T-helper 1 cell treated with Interleukin-12 subunit alpha and Interleukin-12 subunit beta and Interleukin-4 antibody, amounts not matched to agents 30 μg/mL and 1 μg/mL, for 36 hours (primary cell): ENCODE results near the gene CPLANE2.

ENCODE experiments used
- H3K27ac Mint-ChIP-seq: one replicate; pipeline ENCODE4 v1.8.0; 2021; ENCODE audit warnings: mild to moderate bottlenecking, mixed read lengths
- H3K27me3 Mint-ChIP-seq: one replicate; pipeline ENCODE4 v1.8.0; 2021; ENCODE audit warnings: low read depth, mixed read lengths
- H3K36me3 Mint-ChIP-seq: one replicate; pipeline ENCODE4 v1.8.0; 2021; ENCODE audit warnings: low read depth, mixed read lengths
- H3K4me1 Mint-ChIP-seq: one replicate; pipeline ENCODE4 v1.8.0; 2021; ENCODE audit warnings: low read depth, mixed read lengths
- H3K4me3 Mint-ChIP-seq: one replicate; pipeline ENCODE4 v1.8.0; 2021; ENCODE audit warnings: mild to moderate bottlenecking, moderate library complexity, mixed read lengths
- H3K9me3 Mint-ChIP-seq: one replicate; pipeline ENCODE4 v1.8.0; 2021; ENCODE audit warnings: mixed read lengths

Gene CPLANE2

DNA sequence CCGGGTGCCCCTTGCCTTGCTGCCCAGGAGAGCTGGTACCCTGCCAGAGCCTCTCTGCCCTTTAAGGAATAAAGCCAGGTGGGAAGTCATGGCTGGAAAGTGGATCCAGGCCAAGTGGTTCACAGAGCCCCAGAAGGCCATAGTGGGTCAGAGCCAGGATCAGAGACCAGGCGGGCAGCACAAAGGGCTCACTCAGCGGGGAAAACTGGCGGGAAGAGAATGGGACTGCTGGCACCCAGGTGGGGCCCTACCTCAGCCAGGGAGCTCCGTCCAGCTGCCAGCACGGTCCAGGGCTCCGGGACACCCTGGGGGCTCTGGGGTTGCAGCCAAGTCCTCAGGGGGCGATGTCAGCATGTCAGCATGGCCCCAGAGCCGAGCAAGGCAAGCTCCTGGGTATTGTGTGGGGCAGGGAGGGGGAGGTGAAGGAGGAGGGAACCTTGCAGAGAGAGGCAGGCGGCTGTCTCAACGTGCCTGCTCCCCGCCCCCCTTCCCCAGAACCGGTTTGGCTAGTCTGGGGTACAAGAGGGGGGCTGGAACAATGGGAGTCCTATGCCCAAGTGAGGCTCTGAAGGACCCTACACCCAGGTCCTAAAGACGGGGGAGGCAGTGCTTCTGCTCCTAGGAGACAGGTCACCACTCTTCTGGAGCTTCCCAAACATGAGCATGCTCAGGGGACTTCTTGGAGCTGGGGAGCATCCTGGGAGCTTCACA is 24.6 kb downstream of the CPLANE2 start, which contains the start of gene ARHGEF19:
Gene ARHGEF19 (minus strand): TSS at position 402 of the 711 bp plus-strand sequence. CDS start 3,598 bp downstream, outside the sequence.
- Mint-ChIP-seq H3K4me1 (peaks cover 13% of the 10 kb centered on the region), H3K36me3 (no peaks in the 10 kb centered on the region), H3K27me3 (peaks cover 12% of the 10 kb centered on the region), H3K9me3 (no peaks in the 10 kb centered on the region), H3K4me3 (no peak within 1 kb of the TSS), H3K27ac (no peak within 1 kb of the TSS)

- Mint-ChIP-seq H3K27me3 (peaks cover 12% of the 10 kb centered on the region), H3K36me3 (no peaks in the 10 kb centered on the region), H3K9me3 (no peaks in the 10 kb centered on the region), H3K4me1 (peaks cover 11% of the 10 kb centered on the region), H3K4me3 (no peak overlapping the region), H3K27ac (no peak overlapping the region)
These were observed 25.2 kb downstream of the CPLANE2 start for GRCh38 chr1:16211824-16212223.

GRCh38 chr1:16210581-16210980 is 26.4 kb downstream of the CPLANE2 start:
- Mint-ChIP-seq H3K4me1 (peaks cover 2% of the 10 kb centered on the region), H3K4me3 (no peak overlapping the region), H3K27me3 (peaks cover 12% of the 10 kb centered on the region), H3K9me3 (no peaks in the 10 kb centered on the region), H3K36me3 (no peaks in the 10 kb centered on the region), H3K27ac (no peak overlapping the region)

GRCh38 chr1:16209847-16210407 is 27.1 kb downstream of the CPLANE2 start:
- no peaks in the 10 kb centered on the region for H3K9me3 Mint-ChIP-seq
- H3K27me3 Mint-ChIP-seq = peaks cover 12% of the 10 kb centered on the region
- H3K36me3 Mint-ChIP-seq = no peaks in the 10 kb centered on the region
- no peak overlapping the region for H3K27ac Mint-ChIP-seq
- H3K4me3 Mint-ChIP-seq = no peak overlapping the region
- H3K4me1 Mint-ChIP-seq = peaks cover 2% of the 10 kb centered on the region

DNA sequence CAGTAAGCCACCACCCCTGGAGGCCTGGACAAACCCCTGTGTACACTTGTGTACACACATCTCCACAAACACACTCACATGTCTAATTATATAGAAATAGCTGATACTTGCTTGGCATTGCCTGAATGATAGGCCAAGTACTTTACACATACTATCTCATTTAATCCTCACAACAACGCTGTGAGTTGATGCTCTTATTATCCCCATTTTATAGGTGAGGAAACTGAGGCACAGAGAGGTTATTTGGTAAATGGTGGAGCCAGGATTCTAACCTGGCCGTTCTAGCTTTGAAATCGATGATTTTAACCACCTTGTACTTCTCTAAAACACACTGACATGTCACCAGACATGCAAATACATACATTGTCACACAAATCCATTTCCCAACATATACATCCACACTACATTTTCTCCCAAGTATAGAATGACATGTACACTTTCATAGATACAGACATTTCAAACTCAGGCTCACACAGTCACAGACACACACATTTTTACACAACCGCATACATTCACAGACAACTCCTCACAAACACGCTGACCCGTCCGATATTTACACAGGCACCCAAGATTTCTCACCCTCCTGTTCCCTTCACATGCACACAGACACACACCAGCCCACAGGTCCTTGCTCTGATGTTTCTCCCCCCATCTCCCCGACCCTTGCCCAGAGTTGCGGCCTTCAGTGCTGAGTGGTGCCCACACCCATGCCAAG is 27.7 kb downstream of the CPLANE2 start:
- Mint-ChIP-seq H3K36me3 (peaks cover under 1% of the 10 kb centered on the region), H3K4me3 (peak overlapping the region; percentile 0), H3K27ac (no peak overlapping the region), H3K9me3 (no peaks in the 10 kb centered on the region), H3K4me1 (peaks cover 2% of the 10 kb centered on the region), H3K27me3 (peaks cover 12% of the 10 kb centered on the region)

GRCh38 chr1:16208270-16208987 is 28.6 kb downstream of the CPLANE2 start:
- peaks cover 7% of the 10 kb centered on the region for H3K36me3 Mint-ChIP-seq
- H3K27me3 Mint-ChIP-seq = peaks cover 12% of the 10 kb centered on the region
- no peaks in the 10 kb centered on the region for H3K9me3 Mint-ChIP-seq
- no peak overlapping the region for H3K4me3 Mint-ChIP-seq
- H3K27ac Mint-ChIP-seq = no peak overlapping the region
- peaks cover 2% of the 10 kb centered on the region for H3K4me1 Mint-ChIP-seq

DNA sequence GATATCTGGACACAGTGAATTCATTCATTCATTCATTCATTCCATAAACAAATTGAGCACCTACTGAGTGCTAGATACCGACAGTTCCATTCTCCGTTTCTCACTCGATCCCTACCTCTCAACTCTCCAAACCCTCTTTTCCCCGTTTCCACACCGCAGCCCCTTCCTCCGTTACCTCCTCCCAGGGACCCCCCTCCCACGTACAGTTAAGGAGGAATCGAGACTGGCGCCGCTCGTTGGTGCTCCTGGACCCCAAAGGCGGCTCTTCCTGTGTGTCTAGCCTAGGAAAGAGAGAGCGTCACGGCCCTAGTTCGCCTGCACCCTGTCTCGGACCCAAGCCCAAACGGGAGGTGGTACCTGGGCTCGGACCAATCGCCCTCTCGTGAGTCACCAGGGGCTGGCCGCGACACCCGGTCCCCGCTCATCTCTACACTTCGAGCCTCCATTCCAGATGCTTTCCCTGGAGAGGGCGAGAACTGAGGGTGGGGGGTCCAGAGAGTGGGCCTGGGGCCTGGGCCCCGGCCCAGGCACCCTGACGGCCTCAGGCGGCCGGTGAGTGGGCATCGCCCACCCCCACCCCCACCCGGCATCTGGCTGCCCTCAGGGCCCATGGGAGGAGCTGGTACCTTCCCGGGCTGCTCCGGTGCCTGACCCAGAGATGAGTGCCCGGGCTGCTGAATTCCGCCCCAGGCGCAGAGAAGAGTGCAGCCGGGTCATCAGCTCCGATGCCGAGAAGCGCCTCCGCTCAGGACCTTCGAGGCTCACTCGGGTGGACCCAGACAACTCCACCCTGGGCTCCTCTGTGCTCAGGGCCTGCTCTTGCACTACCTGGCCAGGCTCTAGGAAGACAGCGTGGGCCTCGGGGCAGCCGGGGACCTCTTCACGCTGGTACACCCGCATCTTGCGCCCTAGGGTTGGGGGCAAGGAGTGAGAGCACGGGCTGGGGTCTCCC is 29.4 kb downstream of the CPLANE2 start:
- H3K36me3 Mint-ChIP-seq = peaks cover 7% of the 10 kb centered on the region
- H3K9me3 Mint-ChIP-seq = no peaks in the 10 kb centered on the region
- peak overlapping the region; percentile 95 for H3K27ac Mint-ChIP-seq
- peaks cover 2% of the 10 kb centered on the region for H3K4me1 Mint-ChIP-seq
- H3K27me3 Mint-ChIP-seq = peaks cover 6% of the 10 kb centered on the region
- peak overlapping the region; percentile 90 for H3K4me3 Mint-ChIP-seq

GRCh38 chr1:16206547-16207317 is 30.3 kb downstream of the CPLANE2 start:
- Mint-ChIP-seq H3K36me3 (peaks cover 7% of the 10 kb centered on the region), H3K4me1 (peaks cover 2% of the 10 kb centered on the region), H3K9me3 (no peaks in the 10 kb centered on the region), H3K27me3 (peaks cover under 1% of the 10 kb centered on the region), H3K27ac (peak overlapping the region; percentile 95), H3K4me3 (peak overlapping the region; percentile 90)

DNA sequence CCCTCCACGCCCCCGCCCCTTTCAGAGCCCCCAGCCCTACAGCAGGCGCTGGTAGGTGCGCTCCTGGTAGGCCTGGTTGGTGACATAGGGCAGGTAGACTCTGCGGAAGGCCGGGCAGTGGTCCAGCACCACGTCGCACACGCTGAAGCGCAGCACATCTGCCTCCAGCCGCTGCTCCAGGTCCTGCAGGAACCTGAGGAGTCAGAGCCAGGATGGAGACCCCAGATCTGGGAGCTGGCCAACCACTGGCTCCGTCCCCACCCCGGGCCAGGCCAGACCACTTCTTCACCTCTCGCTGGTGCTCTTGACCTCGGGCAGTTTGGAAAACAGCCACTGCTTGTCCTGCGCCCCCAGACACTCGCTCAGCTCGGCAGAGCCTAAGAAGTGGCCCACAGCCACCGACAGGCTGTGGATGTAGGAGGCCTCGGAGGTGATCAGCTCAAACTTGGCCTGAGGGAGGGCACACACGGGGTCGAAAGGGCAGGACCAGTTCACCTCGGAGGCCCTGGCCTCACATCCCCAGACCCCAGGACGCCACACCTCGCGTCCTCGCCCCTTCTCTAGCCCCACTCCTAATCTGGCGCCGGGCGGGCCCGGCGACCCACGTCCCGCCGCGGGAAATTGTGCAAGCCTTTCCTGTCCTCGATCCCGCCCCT is 31.0 kb downstream of the CPLANE2 start:
- Mint-ChIP-seq H3K36me3 (peaks cover 7% of the 10 kb centered on the region), H3K27me3 (no peaks in the 10 kb centered on the region), H3K27ac (peak overlapping the region; percentile 95), H3K4me1 (peaks cover 2% of the 10 kb centered on the region), H3K9me3 (no peaks in the 10 kb centered on the region), H3K4me3 (peak overlapping the region; percentile 90)

DNA sequence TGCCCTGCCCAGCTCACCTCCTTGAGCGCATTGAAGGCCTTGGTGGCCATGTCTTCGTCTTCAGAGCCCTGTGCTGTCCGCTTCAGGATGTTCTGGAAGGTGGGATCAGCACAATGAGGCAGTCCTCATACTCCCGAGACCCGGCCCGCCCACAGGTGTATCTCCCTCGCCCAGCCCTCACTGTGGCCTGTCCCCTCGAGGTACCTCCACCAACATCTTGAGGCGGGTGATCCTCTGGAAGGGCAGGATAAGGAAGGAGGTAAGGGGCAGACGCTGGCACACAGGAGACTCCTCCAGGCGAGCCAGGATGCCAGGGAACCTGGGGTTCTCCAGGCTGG is 31.7 kb downstream of the CPLANE2 start:
- no peaks in the 10 kb centered on the region for H3K9me3 Mint-ChIP-seq
- no peak overlapping the region for H3K27ac Mint-ChIP-seq
- peaks cover 7% of the 10 kb centered on the region for H3K36me3 Mint-ChIP-seq
- H3K4me1 Mint-ChIP-seq = peaks cover 2% of the 10 kb centered on the region
- H3K4me3 Mint-ChIP-seq = no peak overlapping the region
- no peaks in the 10 kb centered on the region for H3K27me3 Mint-ChIP-seq

GRCh38 chr1:16204634-16205333 is 32.2 kb downstream of the CPLANE2 start:
- no peaks in the 10 kb centered on the region for H3K27me3 Mint-ChIP-seq

GRCh38 chr1:16204216-16204615 is 32.8 kb downstream of the CPLANE2 start:
- no peaks in the 10 kb centered on the region for H3K27me3 Mint-ChIP-seq
- no peak overlapping the region for H3K4me3 Mint-ChIP-seq
- H3K4me1 Mint-ChIP-seq = peaks cover 7% of the 10 kb centered on the region
- H3K9me3 Mint-ChIP-seq = no peaks in the 10 kb centered on the region
- no peak overlapping the region for H3K27ac Mint-ChIP-seq
- peaks cover 7% of the 10 kb centered on the region for H3K36me3 Mint-ChIP-seq

More at GRCh38 chr1:16204634-16205333, 32.2 kb downstream of the CPLANE2 start:
- Mint-ChIP-seq H3K27ac (no peak overlapping the region), H3K4me1 (peaks cover 3% of the 10 kb centered on the region), H3K36me3 (peaks cover 7% of the 10 kb centered on the region), H3K9me3 (no peaks in the 10 kb centered on the region), H3K4me3 (peak overlapping the region; percentile 50)
